Measurements from ENCODE around the gene CERS4.
"Not testable (repeated sequence)": the region's sequence is repeated elsewhere in the genome, so short reads cannot be mapped to it uniquely, and the experiment has no call there.

The CERS4 gene

DNA sequence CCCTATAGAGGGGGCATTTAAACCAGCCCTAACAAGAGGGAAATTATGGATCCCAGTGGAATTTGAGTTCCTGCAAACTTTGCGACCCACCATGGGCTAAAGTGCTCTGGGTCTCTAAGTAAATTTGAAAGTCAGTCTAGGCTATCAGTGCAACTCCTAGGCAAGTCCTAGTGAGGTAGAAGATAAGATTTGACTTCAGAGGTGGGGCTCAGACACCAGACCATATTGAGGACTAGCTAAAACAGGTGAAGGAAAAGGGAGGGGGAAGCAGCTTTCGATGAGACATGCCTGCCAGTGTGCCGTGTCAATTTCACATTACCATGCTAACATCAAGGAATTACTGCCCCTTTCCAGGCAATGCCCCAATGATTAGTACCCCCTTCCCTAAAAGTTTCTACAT, 60.6 kb downstream of the CERS4 start:
- no peak overlapping the region for H3K4me3 ChIP-seq (ENCODE audit: low read depth, low read length)
- TF ChIP-seq, protein P1, sequence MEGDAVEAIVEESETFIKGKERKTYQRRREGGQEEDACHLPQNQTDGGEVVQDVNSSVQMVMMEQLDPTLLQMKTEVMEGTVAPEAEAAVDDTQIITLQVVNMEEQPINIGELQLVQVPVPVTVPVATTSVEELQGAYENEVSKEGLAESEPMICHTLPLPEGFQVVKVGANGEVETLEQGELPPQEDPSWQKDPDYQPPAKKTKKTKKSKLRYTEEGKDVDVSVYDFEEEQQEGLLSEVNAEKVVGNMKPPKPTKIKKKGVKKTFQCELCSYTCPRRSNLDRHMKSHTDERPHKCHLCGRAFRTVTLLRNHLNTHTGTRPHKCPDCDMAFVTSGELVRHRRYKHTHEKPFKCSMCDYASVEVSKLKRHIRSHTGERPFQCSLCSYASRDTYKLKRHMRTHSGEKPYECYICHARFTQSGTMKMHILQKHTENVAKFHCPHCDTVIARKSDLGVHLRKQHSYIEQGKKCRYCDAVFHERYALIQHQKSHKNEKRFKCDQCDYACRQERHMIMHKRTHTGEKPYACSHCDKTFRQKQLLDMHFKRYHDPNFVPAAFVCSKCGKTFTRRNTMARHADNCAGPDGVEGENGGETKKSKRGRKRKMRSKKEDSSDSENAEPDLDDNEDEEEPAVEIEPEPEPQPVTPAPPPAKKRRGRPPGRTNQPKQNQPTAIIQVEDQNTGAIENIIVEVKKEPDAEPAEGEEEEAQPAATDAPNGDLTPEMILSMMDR (IDR thresholded peaks at IDR 0.05; ENCODE audit: borderline replicate concordance, insufficient read depth, low read depth, low read length) = no peak

DNA sequence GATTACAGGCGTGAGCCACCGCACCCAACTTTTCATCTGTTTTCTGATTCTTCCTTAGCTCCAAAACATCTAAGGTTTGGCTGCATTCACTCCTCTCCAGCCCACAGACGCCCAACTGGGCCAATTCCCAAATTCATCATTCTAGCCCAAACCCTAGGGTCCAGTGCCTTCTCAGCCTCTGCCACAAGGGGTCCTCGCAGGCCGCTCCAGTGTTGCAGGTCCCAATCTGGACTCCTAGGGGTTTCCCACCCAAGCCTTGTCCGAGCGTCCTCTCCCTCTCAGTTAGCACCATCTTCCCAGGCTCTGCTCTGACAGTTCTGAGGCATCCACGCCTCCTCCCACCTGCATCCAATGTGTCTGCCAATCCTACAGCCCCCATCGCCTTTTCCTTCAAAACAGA, 67.3 kb downstream of the CERS4 start:
- not testable (repeated sequence) for H3K4me3 ChIP-seq (ENCODE audit: low read depth, low read length)

DNA sequence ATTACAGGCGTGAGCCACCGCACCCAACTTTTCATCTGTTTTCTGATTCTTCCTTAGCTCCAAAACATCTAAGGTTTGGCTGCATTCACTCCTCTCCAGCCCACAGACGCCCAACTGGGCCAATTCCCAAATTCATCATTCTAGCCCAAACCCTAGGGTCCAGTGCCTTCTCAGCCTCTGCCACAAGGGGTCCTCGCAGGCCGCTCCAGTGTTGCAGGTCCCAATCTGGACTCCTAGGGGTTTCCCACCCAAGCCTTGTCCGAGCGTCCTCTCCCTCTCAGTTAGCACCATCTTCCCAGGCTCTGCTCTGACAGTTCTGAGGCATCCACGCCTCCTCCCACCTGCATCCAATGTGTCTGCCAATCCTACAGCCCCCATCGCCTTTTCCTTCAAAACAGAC, 82.2 kb downstream of the CERS4 start:
- H3K4me3 ChIP-seq (ENCODE audit: low read depth, low read length) = not testable (repeated sequence)

DNA sequence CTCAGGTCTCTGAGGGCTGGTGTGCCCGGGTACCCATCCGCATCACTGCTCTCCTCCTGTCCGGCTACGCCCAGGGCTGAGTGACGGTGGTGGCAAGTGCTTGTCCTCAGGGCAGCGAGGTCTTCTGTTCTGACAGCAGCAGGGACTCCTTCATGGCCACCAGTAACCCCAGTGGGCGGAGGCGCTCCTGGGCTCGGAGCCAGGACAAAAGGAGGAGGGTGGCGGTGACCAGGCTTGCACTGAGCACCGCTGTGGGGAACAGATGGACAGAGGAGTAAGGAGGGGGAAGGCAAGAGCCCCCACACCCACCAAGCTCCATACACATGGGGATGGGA, 93.2 kb downstream of the CERS4 start:
- TF ChIP-seq, protein P1 (IDR thresholded peaks at IDR 0.05; ENCODE audit: borderline replicate concordance, insufficient read depth, low read depth, low read length) = no peak
- H3K4me3 ChIP-seq (ENCODE audit: low read depth, low read length) = no peak overlapping the region

DNA sequence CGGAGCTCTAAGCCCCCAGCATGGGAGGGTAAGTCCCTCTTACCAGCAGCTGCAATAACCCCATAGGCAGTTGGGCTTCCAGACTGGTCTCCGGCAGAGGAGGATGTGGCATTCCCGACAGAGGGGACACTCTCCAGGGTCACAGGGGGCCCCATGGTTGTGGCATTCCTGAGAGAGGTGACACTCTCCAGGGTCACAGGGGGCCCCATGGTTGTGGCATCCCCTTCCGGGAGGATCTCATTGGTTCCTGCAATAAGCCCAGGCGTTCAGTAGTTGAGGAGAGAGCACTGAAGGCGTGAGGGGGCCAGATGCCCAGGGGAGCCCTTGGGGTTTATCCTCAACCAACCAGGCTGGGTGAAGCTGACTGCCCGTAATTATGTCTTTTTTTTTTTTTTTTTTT, 93.6 kb downstream of the CERS4 start:
- H3K4me3 ChIP-seq (ENCODE audit: low read depth, low read length) = no peak overlapping the region
- TF ChIP-seq, protein P1 (IDR thresholded peaks at IDR 0.05; ENCODE audit: borderline replicate concordance, insufficient read depth, low read depth, low read length) = no peak

DNA sequence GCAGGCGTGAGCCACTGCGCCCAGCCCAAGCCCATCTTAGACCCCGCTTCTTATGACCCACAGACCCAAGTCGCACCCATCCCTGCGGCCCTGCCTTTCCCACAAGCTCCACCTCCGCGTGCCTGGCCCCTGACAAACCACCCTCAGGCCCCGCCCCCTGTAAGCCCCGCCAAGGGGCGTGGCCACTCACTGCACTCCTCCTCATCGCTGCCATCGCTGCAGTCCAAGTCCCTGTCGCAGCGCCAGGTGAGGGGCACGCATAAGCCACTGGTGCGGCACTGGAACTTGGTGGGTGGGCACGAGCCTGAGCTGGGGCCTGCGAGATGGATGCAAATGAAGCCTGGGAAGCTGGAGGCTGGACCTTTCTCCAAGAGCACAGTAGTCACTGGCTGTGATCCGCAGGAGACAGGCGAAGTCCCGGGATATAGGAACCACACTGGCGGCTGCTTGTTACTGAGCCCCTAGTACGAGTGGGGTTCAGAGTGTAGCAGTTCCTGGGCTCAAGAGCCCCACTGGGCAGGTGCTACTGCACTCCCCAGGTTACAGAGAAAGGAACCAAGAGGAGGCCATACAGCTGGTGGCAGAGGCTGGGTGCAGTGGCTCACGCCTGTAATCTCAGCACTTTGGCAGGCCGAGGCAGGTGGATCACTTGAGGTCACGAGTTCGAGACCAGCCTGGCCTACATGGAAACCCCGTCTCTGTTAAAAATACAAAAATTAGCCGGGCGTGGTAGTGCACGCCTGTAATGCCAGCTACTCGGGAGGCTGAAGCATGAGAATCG, 95.9 kb downstream of the CERS4 start:
- TF ChIP-seq, protein P1 (IDR thresholded peaks at IDR 0.05; ENCODE audit: borderline replicate concordance, insufficient read depth, low read depth, low read length) = no peak
- H3K4me3 ChIP-seq (ENCODE audit: low read depth, low read length) = no peak overlapping the region

DNA sequence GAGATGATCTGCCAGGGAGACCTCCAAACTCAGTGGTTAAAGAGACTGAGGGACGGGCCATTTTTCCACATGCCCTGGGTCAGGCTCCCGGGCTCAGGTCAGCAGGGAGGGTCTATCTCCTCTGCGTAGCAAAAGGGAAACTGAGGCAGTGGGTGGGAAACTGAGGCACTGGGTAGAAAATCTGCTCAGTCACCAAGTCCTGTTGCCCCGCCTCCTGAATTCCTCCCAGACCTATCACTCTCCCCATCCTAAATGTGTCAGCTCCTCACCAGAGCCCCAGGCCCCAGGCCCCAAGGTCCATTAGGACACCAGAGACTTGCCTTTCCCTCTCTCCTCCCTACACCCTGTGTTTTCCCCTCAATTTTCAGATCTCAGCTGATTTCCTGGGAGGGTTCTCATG, 96.6 kb downstream of the CERS4 start:
- H3K4me3 ChIP-seq (ENCODE audit: low read depth, low read length) = no peak overlapping the region
- TF ChIP-seq, protein P1 (IDR thresholded peaks at IDR 0.05; ENCODE audit: borderline replicate concordance, insufficient read depth, low read depth, low read length) = no peak

DNA sequence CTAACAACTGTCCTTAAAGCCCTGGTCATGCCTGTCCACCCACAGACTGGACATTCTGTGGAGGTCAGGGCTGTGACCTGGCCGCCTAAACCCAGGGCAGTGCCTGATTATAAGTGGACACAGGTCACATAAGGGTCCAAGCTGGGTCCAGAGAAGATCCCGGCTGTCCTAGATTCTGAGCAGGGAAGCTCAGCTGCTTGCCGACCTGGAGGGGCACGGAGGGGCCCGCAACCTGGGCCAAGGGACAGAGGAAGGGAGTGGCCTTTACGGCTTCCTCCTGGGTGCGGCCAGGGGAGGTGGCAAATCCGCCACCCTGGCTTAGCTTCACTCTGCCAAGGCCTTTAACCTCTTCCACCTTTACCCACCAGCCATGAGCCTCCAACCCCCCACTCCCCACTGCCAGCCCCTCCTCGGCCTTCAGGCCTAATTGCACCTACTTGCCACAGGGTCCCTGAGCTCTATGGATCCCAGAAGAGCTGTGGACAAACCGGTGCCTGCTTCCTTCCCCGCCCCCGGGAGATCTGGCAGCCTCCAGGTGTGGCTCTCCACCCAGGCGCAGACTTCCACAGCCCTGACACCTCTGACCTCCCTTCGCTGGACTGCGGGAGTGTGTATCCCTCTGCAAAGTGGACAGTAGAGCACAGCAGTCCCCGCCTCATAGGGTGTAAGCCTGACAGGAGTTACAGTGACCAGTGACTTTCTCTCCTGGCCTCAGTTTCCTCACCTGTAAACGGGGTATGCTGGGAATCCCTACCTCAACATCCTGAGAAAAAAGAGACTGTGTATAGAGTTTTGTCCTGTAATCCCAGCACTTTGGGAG, 97.3 kb downstream of the CERS4 start:
- H3K4me3 ChIP-seq (ENCODE audit: low read depth, low read length) = peak overlapping the region; percentile 74
- TF ChIP-seq, protein P1 (IDR thresholded peaks at IDR 0.05; ENCODE audit: borderline replicate concordance, insufficient read depth, low read depth, low read length) = no peak

All from GM12875 (cell line).